Prostate gland (tissue), 2 donors: ENCODE measurements around the gene ZNF446.

Source experiments
- CTCF ChIP-seq, 4 experiments: fragments of 200-600 bp in 2 of 4; fragments of 450-650 bp in 2 of 4; sonication (generic) in 2 of 4; IDR thresholded peaks; 1 replicate in 3 of 4; 2 replicates in 1 of 4; pipeline ENCODE4 v1.5.1; 2016 to 2019; ENCODE audit warnings: antibody characterized with exemption in 4 of 4, mild to moderate bottlenecking in 2 of 4, moderate library complexity in 2 of 4
- POLR2AphosphoS5 ChIP-seq: sonication (generic); formaldehyde crosslinking; IDR thresholded peaks from one replicate; pipeline ENCODE4 v1.6.1; 2017; ENCODE audit warnings: antibody characterized with exemption

DNA sequence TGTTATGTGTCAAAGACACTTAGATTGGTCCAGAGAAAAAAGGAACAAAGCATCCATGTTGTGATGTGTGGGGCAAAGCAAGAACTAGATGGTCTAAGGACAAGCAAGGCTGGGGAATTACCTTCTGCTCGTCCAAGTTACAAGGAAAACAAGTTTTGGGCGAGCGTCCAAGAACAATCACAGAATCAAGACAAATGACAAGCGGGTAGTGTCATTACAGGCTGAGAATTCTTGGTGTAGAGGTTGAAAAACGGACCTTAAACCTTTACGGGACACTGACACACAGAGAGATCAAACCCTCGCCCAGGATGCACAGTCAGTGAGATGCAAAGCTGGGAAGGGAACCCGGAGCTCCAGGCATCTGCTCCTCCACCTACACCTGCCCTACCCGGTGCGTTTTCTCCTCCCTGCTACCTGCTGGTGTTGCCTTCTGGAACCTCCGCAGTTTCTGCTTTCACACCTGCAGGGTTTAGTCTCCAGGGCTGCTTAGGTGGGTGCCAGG is 25.2 kb upstream of the ZNF446 start:
- TF ChIP-seq POLR2AphosphoS5: no peak
- no peak for TF ChIP-seq CTCF (IDR thresholded peaks at IDR 0.05)
